Gastrocnemius medialis (tissue), 4 donors: ENCODE data around the gene SLC17A2.

Source experiments
- CTCF ChIP-seq, 5 experiments: fragments of 450-650 bp in 3 of 5; fragments of 200-600 bp in 2 of 5; sonication (generic) in 2 of 5; IDR thresholded peaks in 4 of 5; conservative IDR thresholded peaks in 1 of 5; 1 replicate in 4 of 5; 2 replicates in 1 of 5; pipeline ENCODE4 v1.5.1; 2016 to 2019; ENCODE audit warnings: antibody characterized with exemption in 5 of 5, mild to moderate bottlenecking in 3 of 5, moderate library complexity in 3 of 5
- POLR2A ChIP-seq, 2 donors: fragments of 450-650 bp; IDR thresholded peaks; one replicate each; pipeline ENCODE4 v1.6.1; 2017; ENCODE audit warnings: antibody characterized with exemption in 2 of 2, mild to moderate bottlenecking in 2 of 2, moderate library complexity in 2 of 2

- TF ChIP-seq POLR2A (IDR thresholded peaks at IDR 0.05), result no peak
- no peak for TF ChIP-seq CTCF (IDR thresholded peaks at IDR 0.05 in 4 of 5, conservative IDR thresholded peaks at IDR 0.05 in 1 of 5)
Observed at GRCh38 chr6:25868436-25869183, 61.9 kb downstream of the SLC17A2 start.
